Ammon's horn (tissue), 1 donor: ENCODE data around the gene TBC1D24.

Experiments used
- DNase-seq: peaks from one replicate; pipeline ENCODE4 v3.0.0-alpha.2; 2016; ENCODE audit warnings: low spot score

Gene TBC1D24

DNA sequence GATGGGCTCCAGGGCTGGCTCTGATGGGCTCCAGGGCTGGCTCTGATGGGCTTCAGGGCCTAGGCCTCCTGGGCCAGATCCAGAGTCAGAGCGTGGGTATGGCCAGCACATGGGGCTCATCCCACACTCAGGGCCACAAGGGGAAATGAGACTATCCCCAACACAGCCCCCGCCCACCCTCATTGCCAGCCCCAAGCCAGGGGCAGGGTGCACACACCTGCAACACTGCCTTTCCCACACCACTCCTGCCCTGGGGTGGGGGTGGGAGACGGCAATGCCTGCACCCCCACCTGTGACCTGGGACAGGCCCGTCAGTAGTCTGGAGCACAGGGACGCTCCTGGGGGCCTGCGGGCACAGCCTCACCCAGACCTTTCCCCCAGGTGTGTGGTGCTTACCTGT is 24.5 kb downstream of the TBC1D24 start:
- DNase-seq: no peak

DNA sequence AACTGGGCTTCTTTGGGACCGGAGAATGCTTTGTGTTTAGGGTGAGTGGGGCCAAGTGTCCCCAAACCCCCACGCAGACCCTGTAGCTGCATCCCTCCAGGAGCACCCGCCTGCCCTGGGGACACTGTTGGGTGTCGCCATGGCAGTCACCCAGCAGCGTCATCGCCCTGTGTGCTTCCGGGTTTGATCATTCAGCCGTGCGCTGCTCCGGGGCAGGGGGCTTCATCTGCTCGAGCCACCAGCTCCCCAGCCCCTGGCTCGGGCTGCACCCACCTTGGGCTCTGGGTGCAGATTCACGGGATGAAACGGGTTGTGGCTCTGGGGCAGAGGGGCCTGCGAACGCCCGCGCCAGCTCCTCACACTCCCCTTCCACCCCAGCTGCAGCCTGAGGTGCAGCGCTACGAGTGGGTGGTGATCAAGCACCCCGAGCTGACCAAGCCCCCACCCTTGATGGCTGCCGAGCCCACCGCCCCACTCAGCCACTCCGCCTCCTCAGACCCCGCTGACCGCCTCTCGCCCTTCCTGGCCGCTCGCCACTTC is 25.0 kb downstream of the TBC1D24 start:
- DNase-seq: no peak

DNA sequence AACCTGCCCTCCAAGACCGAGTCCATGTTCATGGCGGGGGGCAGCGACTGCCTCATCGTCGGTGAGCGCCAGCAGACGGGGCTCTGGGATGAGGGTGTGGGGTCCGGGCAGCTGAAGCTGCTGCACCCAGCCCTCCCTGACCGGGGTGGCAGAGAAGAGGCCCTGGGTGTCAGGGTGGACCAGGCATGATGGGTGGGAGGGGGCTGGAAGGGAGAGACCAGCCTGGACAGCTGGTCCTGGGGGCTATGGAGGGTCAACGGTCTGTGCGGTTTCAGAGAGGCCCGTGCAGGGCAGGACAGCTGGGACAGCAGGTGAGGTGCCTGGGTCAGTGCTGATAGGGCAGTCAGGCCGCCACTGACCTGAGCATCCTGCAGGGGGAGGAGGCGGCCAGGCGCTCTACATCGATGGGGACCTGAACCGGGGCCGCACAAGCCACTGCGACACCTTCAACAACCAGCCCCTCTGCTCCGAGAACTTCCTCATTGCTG is 25.5 kb downstream of the TBC1D24 start:
- no peak for DNase-seq

DNA sequence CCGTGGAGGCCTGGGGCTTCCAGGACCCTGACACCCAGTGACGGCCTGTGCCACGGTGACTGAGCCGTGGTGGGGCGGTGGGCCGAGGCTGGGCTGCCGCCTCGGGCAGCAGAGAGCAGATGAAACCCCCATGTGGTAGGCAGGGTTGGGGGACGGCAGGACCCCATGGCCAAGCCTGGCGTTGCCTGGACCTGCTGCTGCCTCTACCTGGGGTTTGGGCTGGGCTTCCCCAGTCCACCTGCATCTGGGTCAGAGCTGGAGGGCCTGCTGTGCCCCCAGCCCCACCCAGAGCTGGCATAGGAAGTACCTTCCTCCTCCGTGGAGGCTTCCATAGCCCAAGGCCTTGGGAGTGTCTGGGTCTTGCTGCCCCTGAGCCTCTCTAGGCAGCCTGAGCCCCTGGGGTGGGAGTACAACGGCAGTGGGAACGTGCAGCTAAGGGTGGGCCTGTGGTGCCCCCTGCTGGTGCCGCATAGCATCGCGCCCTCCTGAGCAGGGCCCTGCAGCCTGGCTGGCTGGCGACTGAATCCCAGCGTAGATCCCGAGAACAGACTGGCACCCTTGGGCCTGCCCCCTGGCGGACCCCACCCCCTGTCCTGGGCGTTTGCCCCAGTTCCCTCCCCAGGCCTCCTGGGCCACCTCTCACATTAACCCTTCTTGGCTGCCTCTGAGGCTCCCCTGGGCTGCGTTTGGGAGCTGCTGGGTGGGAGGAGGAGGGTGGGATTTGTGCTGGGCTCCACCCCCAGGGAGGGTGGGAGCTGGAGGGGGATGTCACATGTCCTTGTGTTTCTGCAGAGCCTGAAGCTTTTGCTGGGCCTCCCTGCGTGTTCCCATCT is 26.2 kb downstream of the TBC1D24 start:
- DNase-seq: peak; percentile 94

DNA sequence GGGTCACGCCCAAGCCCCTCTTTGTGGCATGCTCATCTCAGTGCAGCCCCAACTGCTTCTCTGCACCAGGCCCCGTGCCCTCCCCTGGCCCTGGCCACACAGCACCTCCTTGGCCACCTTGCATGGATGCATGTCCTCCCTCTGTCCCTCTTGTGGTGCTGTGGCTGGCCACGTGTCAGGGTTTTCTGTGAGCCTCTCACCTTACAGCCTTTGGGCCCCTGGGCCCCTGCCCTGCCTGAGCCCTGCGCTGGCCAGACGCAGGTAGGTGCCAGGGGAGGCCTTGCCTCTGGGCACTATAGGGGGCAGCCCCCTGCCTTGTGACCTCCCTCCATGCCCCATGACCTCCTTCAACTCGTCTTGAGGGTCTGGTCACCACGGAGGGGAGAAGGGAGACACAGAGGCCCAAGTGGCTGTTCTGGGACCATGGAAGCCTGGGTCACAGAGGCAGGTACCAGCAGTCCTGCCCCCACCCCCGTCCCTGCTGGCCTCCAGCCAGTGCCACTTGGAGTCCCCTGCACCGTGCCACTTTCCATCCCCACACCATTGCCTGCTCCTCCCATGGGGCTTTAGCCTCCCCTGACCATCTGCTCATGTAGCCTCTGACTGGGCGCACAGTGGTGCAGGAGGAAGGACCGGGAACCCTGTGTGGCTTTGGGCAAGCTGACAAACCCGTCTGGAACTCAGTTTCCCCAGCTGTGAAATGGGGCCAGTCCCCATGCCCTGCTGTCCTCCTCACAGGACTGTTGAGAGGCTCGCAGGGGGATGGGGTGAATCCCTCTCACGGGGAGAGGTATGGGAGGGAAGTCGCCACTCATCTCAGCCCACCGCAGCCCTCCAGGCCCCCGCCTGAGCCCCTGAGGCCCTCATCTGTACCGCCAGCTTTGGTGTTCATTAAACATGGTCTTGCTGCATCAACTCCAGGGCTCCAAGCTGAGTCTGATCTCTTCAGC is 27.3 kb downstream of the TBC1D24 start:
- DNase-seq: no peak

DNA sequence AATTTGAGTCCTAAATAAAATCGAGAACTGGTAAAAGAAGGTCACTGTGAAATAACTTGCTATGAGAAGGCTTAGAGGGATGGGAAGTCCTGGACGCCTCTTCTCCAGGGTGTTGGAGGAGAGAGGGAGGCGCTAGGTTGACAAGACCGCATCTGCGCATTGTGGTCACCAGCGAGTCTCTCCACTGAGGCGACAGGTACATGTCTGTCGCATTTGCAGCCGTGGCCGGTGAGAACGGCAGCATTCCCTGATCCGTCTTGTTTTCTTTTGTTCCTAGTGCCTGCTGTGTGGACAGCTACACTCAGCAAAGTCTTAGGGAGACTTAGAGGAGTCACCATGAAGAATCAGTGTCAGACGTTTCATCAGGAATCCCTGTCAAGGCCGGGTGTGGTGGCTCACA is 30.8 kb downstream of the TBC1D24 start:
- no peak for DNase-seq

DNA sequence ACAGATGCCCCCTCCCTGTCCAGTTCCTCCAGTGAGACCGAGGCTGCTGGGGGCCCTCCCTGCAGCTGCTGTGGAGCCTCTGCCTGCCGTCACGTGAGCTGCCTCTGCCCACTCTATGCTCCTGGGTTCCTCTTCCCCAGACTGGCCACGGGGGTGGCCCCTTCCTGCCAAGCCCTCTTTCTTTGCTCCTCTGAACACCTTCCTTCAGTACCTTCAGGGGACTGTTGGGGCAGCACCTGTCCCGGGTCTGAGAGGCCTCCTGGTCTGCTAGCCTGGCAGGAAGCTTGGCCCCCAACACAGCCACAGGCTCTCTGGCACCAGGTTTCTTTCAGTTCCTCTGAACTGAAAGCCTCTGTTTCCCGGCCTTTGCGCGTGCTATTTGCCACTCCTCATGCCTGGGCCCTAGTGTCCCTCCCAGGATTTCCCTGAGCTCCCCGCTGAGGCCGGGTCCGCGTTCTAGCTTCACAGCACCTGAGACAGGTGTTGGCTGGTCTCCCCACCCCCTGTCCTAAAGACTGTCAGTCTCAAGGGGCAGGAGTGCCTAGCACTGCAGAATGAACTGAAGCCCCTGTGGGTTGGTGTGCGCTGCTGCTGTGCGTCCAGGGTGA is 32.2 kb downstream of the TBC1D24 start:
- no peak for DNase-seq

DNA sequence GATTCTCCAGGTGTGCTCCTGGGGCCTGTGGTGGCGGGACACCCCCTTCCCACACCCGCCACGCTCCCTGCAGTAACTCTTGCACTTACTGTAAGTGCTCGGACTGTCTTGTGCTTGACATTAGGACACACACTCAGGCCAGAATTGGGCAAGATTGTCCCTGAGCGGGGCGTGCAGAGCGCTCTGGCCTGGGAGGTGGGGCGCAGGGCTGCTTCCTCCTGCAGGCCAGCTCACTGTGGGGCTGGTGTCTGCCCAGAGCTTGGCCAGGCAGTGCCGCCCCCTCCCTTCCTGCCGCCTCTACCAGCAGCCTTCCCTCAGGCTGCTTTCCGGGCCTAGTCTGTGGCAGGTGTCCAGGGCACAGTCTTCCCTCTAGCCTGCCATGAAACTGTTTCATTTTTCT is 32.7 kb downstream of the TBC1D24 start:
- DNase-seq: no peak

DNA sequence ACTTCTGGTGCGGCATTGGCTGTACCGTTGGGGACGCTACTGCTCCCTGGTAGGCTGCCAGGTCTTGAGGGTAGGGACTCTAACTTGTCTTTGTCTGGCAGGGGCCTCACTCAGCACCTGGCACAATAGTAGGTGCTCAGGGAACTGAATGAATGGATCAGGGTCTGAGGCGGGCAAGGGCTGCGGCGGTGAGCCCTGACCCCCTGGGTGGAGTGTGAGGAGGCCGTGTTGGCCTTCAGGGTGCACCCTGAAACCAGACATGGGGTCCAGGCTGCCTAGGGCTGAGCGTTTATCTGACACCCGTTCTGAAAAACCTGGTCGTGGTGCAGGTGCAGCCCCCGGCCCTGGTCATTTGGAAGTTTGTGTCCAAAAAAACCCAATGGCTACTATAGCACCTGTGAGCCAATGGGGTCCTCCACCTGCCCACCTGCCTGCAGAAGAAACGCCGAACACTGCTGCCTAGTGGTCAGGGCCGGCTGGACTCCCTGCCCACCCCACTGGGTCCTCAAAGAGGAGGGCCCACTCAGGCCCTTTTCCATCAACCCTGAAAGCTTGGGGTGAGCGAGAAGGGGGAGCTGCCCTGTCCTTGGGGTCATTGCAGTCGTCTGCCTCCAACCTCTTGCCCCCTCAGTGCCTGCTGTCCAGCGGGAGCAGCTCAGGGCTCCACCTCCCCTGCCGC is 33.9 kb downstream of the TBC1D24 start:
- no peak for DNase-seq

DNA sequence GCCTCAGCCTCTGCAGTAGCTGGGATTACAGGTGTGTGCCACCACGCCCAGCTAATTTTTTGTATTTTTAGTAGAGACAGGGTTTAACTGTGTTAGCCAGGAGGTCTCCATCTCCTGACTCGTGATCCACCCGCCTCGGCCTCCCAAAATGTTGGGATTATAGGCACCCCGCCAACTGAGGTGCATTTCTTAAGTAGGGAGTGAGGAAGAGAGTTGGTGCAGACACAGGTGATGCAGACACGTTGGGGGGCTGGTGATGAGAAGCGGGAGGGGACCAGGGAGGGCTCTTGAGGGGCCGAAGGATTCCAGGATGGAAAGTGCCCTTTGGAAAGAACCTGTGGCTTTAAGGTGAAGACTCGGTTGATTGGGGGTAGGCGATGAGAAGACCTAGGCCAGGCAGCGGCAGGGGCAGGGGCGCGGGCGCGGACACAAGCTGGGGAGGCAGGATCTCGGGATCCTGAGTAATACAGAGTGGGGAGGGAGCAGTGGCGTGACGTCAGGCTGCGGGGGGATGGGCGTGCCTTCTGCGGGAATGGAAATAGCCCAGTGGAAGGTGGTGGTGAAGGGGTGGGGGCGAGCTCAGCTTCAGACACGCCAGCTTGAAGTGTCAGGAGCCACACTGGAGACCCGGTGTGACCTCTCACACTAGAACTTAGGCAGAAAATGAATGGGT is 36.3 kb downstream of the TBC1D24 start:
- peak; percentile 67 for DNase-seq

DNA sequence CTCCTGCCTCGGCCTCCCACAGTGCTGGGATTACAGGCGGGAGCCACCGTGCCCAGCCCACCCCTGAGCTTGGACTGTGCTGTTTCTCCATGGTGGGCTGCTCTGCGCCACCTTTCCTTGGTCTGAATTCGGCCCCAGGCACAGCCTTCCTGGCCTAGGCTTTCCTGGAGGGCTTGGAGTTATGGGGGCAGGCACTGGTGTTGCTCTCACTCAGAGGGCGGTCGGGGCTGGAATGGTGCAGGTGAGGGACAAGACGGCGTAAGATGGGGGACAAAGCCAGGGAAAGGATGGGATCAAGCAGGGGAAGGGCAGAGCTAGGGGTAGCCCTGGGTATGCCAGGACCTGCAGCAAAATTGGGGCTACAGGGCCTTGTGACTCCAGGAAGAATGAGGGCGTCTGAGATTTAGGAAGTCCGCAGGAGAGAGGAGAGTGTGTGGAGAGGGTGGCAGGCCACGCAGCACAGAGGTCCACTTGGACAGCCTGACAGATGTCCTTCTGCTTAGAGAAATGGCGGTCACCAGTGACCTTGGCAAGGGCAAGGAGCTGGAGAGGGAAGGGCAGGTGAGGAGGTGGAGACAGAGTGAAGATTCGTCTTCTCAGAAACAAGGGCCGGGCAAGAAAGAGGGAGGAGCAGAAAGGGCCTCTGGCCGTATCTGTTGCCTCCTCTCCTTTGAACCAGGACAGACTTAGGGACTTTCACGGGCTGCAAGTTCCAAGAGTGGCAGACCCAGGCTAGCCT is 37.2 kb downstream of the TBC1D24 start:
- no peak for DNase-seq

DNA sequence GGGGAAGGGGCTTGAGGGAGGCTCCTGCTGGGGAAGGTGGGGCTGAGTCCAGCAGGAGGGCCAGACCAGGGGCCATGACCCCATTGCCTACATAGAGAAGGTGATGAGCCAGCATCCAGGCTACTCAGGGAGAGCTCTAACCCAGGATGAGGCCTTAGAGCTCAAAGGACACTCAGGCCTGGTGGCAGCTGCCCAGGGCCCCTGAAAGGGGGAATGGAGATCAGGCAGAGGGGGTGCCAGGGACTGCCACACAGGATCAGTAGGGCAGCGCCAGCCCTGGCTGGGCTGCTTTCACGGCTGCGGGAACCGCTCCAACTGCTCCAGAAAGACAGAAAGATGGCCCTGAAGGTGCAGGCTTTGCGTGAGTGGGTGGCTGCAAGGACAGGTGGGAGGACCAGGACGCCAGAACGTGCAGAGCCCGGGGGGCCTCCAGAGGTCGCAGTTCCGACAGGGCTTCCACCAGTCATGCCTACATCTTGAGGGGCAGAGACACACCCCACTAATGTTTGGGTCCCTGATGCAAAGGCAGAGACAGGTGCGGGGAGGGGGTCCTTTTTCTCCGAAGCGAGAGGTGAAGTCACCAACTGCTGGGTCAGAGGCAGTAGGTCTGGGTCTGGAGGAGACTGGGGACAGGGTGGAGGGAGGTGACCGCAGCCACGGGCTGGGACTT is 37.9 kb downstream of the TBC1D24 start:
- DNase-seq: no peak

DNA sequence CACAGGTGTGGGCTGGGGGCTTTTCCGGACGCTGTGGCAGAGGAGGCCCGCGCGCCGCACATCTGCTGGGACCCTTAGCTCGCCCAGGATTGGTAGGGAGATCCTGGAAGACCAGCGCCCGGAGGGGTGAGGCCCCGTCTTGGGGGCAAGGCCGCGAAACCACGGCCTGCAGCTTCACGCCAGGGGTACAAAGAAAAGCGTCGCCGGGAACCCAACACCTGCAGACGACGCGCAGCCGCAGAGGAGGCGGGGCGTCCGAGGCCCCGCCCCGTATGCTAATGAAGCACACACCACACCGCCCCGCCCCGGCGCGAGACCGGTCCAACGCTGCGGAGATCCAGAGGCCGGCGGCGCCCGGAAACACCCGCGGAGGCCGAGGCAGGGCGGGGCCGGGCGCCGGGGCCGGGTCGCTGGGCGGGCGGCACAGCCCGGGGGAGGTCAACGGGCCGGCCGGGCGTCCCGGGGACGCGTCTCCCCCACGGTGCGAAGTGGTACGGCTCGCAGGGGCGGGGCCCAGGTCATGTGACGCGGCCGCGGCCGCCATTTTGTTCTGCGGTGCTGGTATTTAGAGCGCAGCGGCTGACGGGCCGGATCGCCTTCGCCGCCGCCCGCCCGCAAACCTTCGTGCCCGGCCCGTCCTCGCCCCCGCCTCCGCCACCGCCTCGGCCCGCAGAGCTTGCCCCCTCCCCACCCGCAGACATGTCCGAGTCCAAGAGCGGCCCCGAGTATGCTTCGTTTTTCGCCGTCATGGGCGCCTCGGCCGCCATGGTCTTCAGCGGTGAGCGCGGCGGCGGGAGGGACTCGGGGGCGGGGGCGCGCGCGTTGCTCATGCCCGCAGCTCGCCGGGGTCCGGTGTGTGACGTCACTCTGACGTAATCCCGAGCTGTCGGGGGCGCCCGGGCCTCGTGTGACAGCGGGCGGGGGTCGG is 38.7 kb downstream of the TBC1D24 start, which contains the start of gene ATP6V0C:
TSS of gene ATP6V0C (plus strand) at position 548 of the 928 bp plus-strand sequence. CDS start at position 700, 152 bp downstream.
- DNase-seq: peak; percentile 95

DNA sequence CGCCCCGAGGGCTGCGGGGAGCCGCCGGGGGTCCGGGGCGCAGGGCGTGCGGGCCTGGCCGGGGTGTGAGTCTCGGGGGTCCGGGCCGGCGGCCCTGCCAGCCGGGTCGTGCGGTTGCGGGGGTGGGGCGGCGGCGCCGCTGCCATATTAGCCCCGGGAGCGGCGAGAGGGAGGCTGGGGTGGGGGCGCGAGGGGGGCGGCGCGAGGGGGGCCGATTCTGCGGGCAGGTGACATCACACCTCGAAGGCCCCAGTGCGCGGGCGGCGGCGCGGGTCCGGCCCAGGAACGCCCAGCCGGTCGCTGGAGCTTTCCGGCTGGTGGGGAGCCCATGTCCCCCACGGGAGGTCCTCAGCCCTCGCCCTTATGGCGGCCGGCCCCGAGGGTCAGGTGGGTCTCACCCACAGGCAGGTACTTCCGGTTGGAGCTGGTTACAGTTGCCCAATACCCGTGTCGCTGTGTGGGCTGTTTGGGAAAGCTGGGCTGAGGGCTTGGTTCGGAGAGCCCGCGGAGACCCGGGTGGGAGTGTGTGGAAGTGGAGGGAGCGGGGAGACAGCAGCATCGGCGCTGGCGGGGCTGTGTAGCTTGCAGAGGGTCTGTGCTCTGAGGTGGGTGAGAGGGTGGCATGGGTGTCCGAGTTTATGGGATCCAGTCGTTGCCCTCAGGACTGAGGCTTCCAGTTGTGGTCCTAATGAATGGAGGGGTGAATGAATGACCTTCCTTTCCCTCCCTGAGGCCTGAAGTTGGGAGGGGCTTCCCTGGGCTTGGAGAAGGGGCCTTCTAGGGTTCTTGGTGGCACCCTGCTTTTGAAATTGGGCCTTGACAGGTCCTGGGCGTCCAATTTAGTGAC is 39.6 kb downstream of the TBC1D24 start:
- no peak for DNase-seq

DNA sequence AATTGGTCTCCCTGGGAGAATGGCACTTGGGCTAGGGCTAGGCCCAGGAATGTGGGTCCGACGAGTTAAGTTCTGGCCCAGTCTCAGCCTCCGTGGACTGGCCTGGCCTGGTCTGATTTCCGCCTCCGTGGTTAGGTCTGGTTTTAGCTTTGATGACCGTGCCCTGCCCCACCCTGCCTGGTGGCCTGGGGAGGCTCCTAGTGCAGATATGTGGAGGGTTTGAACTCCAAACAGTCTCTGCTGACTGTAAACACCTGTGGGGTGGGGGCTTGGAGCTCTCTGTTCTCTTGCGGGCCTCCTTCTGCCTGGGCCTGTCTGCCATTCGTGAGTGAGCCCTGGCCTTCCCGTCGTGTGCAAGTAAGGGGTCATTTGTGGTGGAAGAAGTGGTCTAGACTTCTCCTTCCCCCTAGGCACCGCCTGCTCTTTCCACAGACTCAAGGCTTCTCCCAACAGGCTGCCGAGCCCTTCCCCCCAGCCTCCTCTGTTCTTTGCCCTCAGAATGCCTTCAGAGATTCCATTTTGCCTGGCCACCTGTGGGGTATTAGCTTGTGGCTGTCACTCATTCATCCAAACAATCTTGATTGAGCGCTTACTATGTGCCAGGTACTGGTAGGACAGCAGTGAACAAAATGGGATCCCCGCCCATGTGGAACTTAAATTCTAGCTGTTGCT is 40.4 kb downstream of the TBC1D24 start:
- DNase-seq: no peak

DNA sequence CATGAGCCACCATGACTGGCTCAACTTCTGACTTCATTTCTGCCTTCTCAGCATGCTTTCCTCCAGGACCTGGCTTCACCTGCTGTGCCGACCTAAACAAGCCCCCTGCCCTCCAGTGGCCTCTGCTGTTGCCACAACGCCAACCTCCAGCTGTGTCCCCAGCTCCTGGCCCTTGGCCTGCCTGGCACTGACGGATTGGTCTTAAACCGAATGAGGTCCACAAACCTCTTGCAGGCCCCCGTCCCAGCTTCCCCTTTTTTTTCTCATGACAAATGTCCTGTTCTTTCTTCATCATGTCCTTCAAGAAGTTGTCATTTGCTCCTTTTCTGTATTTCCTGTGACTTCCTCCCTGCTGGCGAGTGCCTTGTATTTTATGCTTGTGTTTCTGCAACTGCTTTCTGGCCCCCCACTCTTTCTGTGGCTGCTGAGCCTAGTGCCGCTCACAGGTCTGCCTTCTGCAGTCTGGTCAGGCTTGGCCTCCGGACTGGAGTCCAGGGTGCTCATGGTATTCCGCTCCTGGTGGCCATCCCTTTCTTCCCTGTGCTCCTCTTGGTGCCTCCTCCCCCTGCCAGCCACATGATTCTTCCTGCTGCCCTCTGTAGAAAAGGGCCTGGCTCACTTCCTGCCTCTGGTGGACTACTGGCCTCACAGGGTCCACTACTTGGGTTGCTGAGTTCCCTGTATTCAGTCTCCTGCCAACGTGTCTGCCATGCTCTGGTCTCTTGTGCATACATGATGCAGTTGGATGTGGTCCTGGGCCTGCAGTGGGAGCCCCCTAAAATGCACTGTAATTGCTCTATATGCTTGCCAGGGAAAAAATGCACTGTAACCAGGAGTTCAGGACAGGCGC is 41.7 kb downstream of the TBC1D24 start:
- DNase-seq: peak; percentile 73
